Activated B cell treated with CpG ODN at 0.5 μM for 24 hours (primary cell): ENCODE results near the gene TBX15. TPM values are rescaled to one million over a fixed set of nuclear protein-coding genes. Genes with fewer than 3 reads are reported as not detected.

ENCODE experiments used
- ATAC-seq: fragments of 200-7000 bp; cut with Tn5 transposase; one replicate; pipeline ENCODE4 v1.10.0; 2021; ENCODE audit warnings: low read depth, mild to moderate bottlenecking, moderate library complexity
- CTCF ChIA-PET: fragments of 350-600 bp; sonication (Branson Sonifier 250); formaldehyde crosslinking; loops from one replicate; lab custom pipeline; 2021; ENCODE audit warnings: antibody characterized with exemption; lab: Charles Lee
- POLR2A ChIA-PET: fragments of 350-600 bp; sonication (Branson Sonifier 250); formaldehyde crosslinking; loops from one replicate; lab custom pipeline; 2021; ENCODE audit warnings: antibody characterized with exemption; lab: Charles Lee
- DNase-seq: peaks from one replicate; pipeline ENCODE4 v3.0.0; 2022
- H3K27ac Mint-ChIP-seq: one replicate; pipeline ENCODE4 v1.8.0; 2020; ENCODE audit warnings: mixed read lengths
- H3K27me3 Mint-ChIP-seq: one replicate; pipeline ENCODE4 v1.8.0; 2021; ENCODE audit warnings: mixed read lengths
- H3K36me3 Mint-ChIP-seq: one replicate; pipeline ENCODE4 v1.8.0; 2021; ENCODE audit warnings: low read depth, mixed read lengths
- H3K4me1 Mint-ChIP-seq: one replicate; pipeline ENCODE4 v1.8.0; 2021; ENCODE audit warnings: mixed read lengths
- H3K4me3 Mint-ChIP-seq: one replicate; pipeline ENCODE4 v1.8.0; 2020; ENCODE audit warnings: mild to moderate bottlenecking, mixed read lengths
- H3K9me3 Mint-ChIP-seq: one replicate; pipeline ENCODE4 v1.8.0; 2020; ENCODE audit warnings: mixed read lengths
- CTCF ChIP-seq: fragments of 200-600 bp; IDR thresholded peaks from one replicate; pipeline ENCODE4 v1.8.0; 2022; ENCODE audit warnings: antibody characterized with exemption, mild to moderate bottlenecking
- intact Hi-C: fragments of 100-400 bp; cut with micrococcal nuclease; formaldehyde crosslinking; loops from one replicate; pipeline ENCODE4 v1.15.1; 2024
- total RNA-seq: library from RNA; stranded (reverse); gene quantifications from 2 replicates; pipeline ENCODE4 v1.2.3, GENCODE V29; 2022

The TBX15 gene
- total RNA-seq, 1 donor from 2014 or later, result 0.09 TPM

DNA sequence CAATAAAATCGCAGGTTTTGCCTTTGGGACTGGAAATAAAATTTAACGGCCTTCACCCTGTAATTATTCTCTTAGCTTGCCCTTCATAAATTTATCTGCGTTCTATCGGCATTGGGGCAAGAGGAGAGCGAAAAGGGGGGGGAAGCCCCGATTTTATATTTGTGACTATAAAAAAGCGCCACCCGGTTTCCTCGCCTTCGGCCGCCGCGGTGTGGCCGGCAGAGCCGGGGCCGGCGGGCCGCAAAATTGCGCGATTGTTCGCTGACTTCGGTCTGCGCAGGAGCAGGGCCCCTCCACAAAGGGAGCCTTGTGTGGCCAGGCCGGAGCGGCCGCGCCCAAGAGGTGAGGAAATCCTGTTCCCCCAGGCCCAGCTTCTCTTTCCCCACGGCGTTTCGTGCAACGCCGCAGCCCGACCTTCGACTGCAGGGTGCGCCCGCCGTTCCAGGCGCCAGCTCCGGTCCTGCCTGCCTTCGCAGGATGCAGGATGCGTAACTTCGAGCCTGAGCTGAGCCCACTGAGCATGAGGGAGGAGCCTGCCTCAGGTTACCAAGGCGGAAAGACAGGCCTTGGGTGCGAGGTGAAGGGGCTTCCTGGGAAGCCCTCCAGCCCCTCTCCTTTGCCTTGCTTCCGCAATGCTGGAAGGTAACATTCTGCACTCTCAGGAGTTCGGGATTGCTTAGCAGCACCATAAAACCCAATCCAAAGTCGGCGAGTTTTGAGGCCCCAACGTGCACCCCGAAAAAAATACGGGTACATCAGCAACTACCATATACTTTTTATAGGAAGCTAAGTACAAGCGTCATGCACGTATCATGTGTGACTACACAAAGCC is 4.9 kb upstream of the TBX15 start:
- DNase-seq (no peak), ATAC-seq (no peak)
- peaks cover 81% of the 10 kb centered on the region for H3K27me3 Mint-ChIP-seq
- peaks cover 2% of the 10 kb centered on the region for H3K4me1 Mint-ChIP-seq
- peaks cover 6% of the 10 kb centered on the region for H3K9me3 Mint-ChIP-seq
- intact Hi-C loops, result no loop called here
- H3K4me3 Mint-ChIP-seq, result no peak overlapping the region
- no peak overlapping the region for H3K27ac Mint-ChIP-seq
- ChIA-PET POLR2A (no interaction called here), CTCF (interaction anchor here (2.7 kb wide), 1 partner anchor 15 kb away, joined by 8 read pairs; no protein-coding TSS in a partner anchor)
- no peak for TF ChIP-seq CTCF
- H3K36me3 Mint-ChIP-seq, result no peaks in the 10 kb centered on the region

DNA sequence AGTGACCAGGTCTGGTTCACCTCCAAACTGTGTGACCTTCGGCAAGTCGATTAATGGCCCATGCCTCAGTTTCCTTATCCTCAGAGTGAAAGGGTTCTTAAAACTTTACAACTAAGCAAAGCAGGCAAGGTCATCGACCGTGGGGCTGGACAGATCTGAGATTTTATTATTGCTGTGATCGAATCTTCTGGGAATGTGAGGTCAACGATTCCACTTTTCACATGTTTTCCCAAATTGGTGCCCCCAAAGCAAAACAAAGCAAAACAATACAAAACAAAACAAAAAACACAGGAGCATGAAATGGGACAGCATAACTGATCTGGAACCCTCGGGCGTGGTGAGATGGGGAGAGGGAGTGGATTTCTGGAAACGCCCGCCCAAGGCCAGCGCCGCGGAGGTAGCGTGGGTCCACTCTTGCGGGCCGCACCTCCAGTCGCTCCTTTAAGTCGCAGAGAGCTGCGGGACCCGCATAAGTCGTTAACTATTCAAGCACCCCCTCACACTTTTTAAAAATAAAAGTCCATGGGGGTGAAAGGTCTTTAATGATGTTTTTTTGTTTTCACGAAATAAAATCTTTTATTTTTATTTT is 4.2 kb upstream of the TBX15 start:
- CTCF ChIA-PET, result interaction anchor here (2.7 kb wide), 1 partner anchor 16 kb away, joined by 8 read pairs; no protein-coding TSS in a partner anchor
- H3K4me3 Mint-ChIP-seq, result no peak overlapping the region
- intact Hi-C loops, result no loop called here

GRCh38 chr1:118991448-118991847 is 3.3 kb upstream of the TBX15 start:
- no peak for ATAC-seq
- H3K36me3 Mint-ChIP-seq, result no peaks in the 10 kb centered on the region
- DNase-seq, result no peak
- no peak for TF ChIP-seq CTCF
- peaks cover 80% of the 10 kb centered on the region for H3K27me3 Mint-ChIP-seq
- no peak overlapping the region for H3K4me3 Mint-ChIP-seq
- H3K4me1 Mint-ChIP-seq, result peaks cover 12% of the 10 kb centered on the region
- intact Hi-C loops, result no loop called here
- ChIA-PET POLR2A (no interaction called here), CTCF (no interaction called here)
- H3K9me3 Mint-ChIP-seq, result peaks cover 6% of the 10 kb centered on the region
- no peak overlapping the region for H3K27ac Mint-ChIP-seq

More for the DNA sequence above, 4.2 kb upstream of the TBX15 start:
- no peak for TF ChIP-seq CTCF
- peaks cover 78% of the 10 kb centered on the region for H3K27me3 Mint-ChIP-seq
- H3K27ac Mint-ChIP-seq, result no peak overlapping the region
- DNase-seq, result no peak
- peaks cover 6% of the 10 kb centered on the region for H3K9me3 Mint-ChIP-seq
- H3K36me3 Mint-ChIP-seq, result no peaks in the 10 kb centered on the region
- no peak for ATAC-seq
- peaks cover 4% of the 10 kb centered on the region for H3K4me1 Mint-ChIP-seq
- POLR2A ChIA-PET, result no interaction called here

DNA sequence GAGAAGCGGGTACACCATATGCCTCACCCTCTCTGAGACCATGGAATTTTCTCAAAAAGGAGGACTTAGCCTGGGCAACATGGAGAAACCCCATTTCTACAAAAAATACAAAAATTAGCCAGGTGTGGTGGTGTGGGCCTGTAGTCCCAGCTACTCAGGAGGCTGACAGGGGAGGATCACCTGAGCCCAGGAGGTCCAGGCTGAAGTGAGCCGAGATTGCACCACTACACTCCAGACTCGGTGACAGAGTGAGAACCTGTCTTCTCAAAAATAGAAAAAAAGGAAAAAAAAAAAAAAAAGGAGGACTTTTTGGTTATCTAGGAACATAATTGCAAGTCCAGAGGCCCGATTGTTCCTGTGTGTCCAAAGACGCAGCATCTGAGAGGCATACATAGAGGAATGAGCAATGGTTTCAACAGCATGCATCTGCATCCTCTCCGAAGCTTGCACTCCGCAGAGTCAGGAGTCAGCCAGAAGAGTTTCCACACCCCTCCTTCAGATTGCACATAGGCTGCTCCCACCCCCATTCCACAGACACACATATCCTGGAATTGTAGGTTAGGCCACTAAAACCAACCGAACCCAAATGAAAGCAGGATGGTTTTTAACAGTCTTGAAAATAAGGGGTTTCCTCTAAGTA is 2.5 kb upstream of the TBX15 start:
- H3K4me1 Mint-ChIP-seq, result peaks cover 19% of the 10 kb centered on the region
- no peaks in the 10 kb centered on the region for H3K36me3 Mint-ChIP-seq
- ATAC-seq (no peak), DNase-seq (no peak)
- POLR2A ChIA-PET, result no interaction called here
- no peak for TF ChIP-seq CTCF
- intact Hi-C loops, result no loop called here
- CTCF ChIA-PET, result no interaction called here
- H3K4me3 Mint-ChIP-seq, result no peak overlapping the region
- peaks cover 80% of the 10 kb centered on the region for H3K27me3 Mint-ChIP-seq
- H3K27ac Mint-ChIP-seq, result no peak overlapping the region
- H3K9me3 Mint-ChIP-seq, result peaks cover 6% of the 10 kb centered on the region

GRCh38 chr1:118989878-118990378 is 1.8 kb upstream of the TBX15 start:
- Mint-ChIP-seq H3K4me1 (peaks cover 24% of the 10 kb centered on the region), H3K4me3 (no peak overlapping the region), H3K27ac (no peak overlapping the region), H3K36me3 (no peaks in the 10 kb centered on the region), H3K9me3 (peaks cover 10% of the 10 kb centered on the region), H3K27me3 (peaks cover 79% of the 10 kb centered on the region)
- POLR2A ChIA-PET, result no interaction called here
- CTCF ChIA-PET, result no interaction called here
- intact Hi-C loops, result no loop called here
- no peak for TF ChIP-seq CTCF
- DNase-seq, result no peak
- ATAC-seq, result no peak
